ENCODE data around the gene FHOD1.

DNA sequence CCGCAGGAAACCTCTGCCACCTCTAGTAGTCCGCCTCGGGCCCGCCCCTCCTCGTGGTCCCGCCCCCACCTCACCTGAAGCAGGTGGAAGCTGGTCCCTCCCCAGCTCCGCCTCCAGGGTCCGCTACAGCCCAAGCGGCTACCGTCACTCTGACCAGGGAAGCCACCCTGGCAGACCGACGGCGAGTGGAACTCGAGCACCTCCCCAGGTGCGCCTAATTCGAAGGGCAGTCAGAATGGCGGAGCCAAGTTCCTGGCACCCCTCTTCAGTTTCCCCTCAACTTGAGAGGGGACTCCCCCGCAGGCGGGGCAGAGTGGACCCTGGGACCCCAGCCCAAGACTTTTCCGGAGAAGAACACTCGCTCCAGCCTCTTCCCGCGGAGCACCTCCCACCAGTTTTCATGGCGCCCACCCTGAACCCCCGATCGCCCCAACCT, 507 bp downstream of the FHOD1 start:
- TF ChIP-seq POLR2A (IDR thresholded peaks at IDR 0.05) = no peak
- TF ChIP-seq, protein P1, sequence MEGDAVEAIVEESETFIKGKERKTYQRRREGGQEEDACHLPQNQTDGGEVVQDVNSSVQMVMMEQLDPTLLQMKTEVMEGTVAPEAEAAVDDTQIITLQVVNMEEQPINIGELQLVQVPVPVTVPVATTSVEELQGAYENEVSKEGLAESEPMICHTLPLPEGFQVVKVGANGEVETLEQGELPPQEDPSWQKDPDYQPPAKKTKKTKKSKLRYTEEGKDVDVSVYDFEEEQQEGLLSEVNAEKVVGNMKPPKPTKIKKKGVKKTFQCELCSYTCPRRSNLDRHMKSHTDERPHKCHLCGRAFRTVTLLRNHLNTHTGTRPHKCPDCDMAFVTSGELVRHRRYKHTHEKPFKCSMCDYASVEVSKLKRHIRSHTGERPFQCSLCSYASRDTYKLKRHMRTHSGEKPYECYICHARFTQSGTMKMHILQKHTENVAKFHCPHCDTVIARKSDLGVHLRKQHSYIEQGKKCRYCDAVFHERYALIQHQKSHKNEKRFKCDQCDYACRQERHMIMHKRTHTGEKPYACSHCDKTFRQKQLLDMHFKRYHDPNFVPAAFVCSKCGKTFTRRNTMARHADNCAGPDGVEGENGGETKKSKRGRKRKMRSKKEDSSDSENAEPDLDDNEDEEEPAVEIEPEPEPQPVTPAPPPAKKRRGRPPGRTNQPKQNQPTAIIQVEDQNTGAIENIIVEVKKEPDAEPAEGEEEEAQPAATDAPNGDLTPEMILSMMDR (IDR thresholded peaks at IDR 0.05) = no peak
